Neural cell (in vitro differentiated cells): ENCODE measurements around the gene LHFPL6.

ENCODE experiments used
- EP300 ChIP-seq: fragments of 450-650 bp; conservative IDR thresholded peaks from 2 replicates; pipeline ENCODE4 v1.6.1; 2014; ENCODE audit warnings: antibody characterized with exemption, mild to moderate bottlenecking, moderate library complexity; ENCODE audit not compliant: poor library complexity, severe bottlenecking
- EZH2 ChIP-seq: fragments of 200-600, 300-800 bp; shearing (Covaris generic), sonication (generic); IDR thresholded peaks from 2 replicates; pipeline ENCODE4 v1.6.1; 2014; ENCODE audit warnings: antibody characterized with exemption, low read length, borderline replicate concordance, mild to moderate bottlenecking; ENCODE audit not compliant: insufficient read depth, poor library complexity, severe bottlenecking
- MXI1 ChIP-seq: fragments of 450-650 bp; conservative IDR thresholded peaks from 2 replicates; pipeline ENCODE4 v1.6.1; 2014; ENCODE audit warnings: antibody characterized with exemption, mild to moderate bottlenecking; ENCODE audit not compliant: poor library complexity, severe bottlenecking
- POLR2AphosphoS5 ChIP-seq: IDR thresholded peaks from 2 replicates; pipeline ENCODE4 v1.6.1; 2012
- RAD21 ChIP-seq: fragments of 450-650 bp; conservative IDR thresholded peaks from 2 replicates; pipeline ENCODE4 v1.6.1; 2014; ENCODE audit warnings: antibody characterized with exemption, mild to moderate bottlenecking, moderate library complexity
- SMC3 ChIP-seq: fragments of 450-650 bp; conservative IDR thresholded peaks from 2 replicates; pipeline ENCODE4 v1.6.1; 2014; ENCODE audit warnings: antibody characterized with exemption, mild to moderate bottlenecking, moderate library complexity; ENCODE audit not compliant: poor library complexity
- TF ChIP-seq, protein P1 (sequence below): fragments of 450-650 bp; IDR thresholded peaks from 2 replicates; pipeline ENCODE4 v1.5.1; 2014; ENCODE audit warnings: antibody characterized with exemption, mild to moderate bottlenecking, moderate library complexity; ENCODE audit not compliant: poor library complexity, severe bottlenecking

DNA sequence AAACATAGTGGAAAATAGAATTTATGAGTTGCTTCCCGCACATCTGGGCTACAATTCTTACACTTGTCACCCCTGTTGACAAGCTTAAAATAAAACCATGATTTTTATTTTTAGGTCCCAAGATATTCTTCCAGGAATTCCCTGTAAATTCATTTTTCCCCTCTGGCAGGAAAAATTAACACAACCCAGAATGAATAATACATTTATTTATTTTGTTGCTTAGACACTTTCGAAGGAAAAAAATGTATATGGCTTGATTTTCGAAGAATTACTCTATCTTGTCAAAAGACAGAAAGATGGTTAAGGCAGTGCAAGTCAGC is 74.4 kb downstream of the LHFPL6 start:
- no peak for TF ChIP-seq EP300
- TF ChIP-seq, protein P1, sequence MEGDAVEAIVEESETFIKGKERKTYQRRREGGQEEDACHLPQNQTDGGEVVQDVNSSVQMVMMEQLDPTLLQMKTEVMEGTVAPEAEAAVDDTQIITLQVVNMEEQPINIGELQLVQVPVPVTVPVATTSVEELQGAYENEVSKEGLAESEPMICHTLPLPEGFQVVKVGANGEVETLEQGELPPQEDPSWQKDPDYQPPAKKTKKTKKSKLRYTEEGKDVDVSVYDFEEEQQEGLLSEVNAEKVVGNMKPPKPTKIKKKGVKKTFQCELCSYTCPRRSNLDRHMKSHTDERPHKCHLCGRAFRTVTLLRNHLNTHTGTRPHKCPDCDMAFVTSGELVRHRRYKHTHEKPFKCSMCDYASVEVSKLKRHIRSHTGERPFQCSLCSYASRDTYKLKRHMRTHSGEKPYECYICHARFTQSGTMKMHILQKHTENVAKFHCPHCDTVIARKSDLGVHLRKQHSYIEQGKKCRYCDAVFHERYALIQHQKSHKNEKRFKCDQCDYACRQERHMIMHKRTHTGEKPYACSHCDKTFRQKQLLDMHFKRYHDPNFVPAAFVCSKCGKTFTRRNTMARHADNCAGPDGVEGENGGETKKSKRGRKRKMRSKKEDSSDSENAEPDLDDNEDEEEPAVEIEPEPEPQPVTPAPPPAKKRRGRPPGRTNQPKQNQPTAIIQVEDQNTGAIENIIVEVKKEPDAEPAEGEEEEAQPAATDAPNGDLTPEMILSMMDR, result no peak
- no peak for TF ChIP-seq POLR2AphosphoS5
- no peak for TF ChIP-seq EZH2
- TF ChIP-seq RAD21, result no peak
- no peak for TF ChIP-seq SMC3
- no peak for TF ChIP-seq MXI1
